Renal cortex interstitium (tissue), 11 donors: ENCODE data around the gene ANKRD10. TPM values are rescaled to one million over a fixed set of nuclear protein-coding genes. Genes with fewer than 3 reads are reported as not detected.
A peak's percentile ranks its signal among the peaks of the same experiment; 100 is the strongest.

Experiments used
- DNase-seq, 11 donors: peaks; one replicate each; pipeline ENCODE4 v3.0.0-alpha.2; 2013; ENCODE audit warnings: low read depth in 9 of 11, low spot score in 4 of 11; ENCODE audit errors: extremely low read depth in 1 of 11
- polyA plus RNA-seq, 3 donors: library from polyadenylated mRNA; unstranded; fragments of 120-200 nt; gene quantifications; one replicate each; pipeline ENCODE4 v1.2.1, GENCODE V29; 2013; ENCODE audit not compliant: insufficient read length in 3 of 3

ANKRD10 gene
- polyA plus RNA-seq, 3 donors = 222 to 403 (median 258) TPM

- DNase-seq = peak in 7 of 11 donors; percentile 55 to 73 (median 65)
Measured at GRCh38 chr13:110874508-110874960, 40.3 kb downstream of the ANKRD10 start.

- DNase-seq = no peak
Measured at GRCh38 chr13:110873639-110874507, 41.0 kb downstream of the ANKRD10 start.

- DNase-seq = no peak
Measured at GRCh38 chr13:110872768-110873638, 41.9 kb downstream of the ANKRD10 start.

GRCh38 chr13:110872034-110872767 lies 42.7 kb downstream of the ANKRD10 start:
- no peak for DNase-seq

GRCh38 chr13:110869805-110870706 lies 44.8 kb downstream of the ANKRD10 start:
- peak in 9 of 11 donors; percentile 50 to 80 (median 68) for DNase-seq

GRCh38 chr13:110869231-110869804 lies 45.6 kb downstream of the ANKRD10 start:
- no peak for DNase-seq

GRCh38 chr13:110868720-110869119 lies 46.1 kb downstream of the ANKRD10 start:
- no peak for DNase-seq

GRCh38 chr13:110867380-110867779 lies 47.5 kb downstream of the ANKRD10 start:
- no peak for DNase-seq

GRCh38 chr13:110866491-110867170 lies 48.2 kb downstream of the ANKRD10 start:
- no peak for DNase-seq

GRCh38 chr13:110863685-110864084 lies 51.2 kb downstream of the ANKRD10 start:
- no peak for DNase-seq

GRCh38 chr13:110860983-110861382 lies 53.9 kb downstream of the ANKRD10 start:
- DNase-seq = no peak

- no peak for DNase-seq
Measured at GRCh38 chr13:110856942-110857835, 57.7 kb downstream of the ANKRD10 start.

GRCh38 chr13:110855363-110855762 lies 59.5 kb downstream of the ANKRD10 start:
- DNase-seq = no peak

GRCh38 chr13:110854866-110855265 lies 60.0 kb downstream of the ANKRD10 start:
- no peak for DNase-seq

GRCh38 chr13:110853235-110853721 lies 61.6 kb downstream of the ANKRD10 start:
- no peak for DNase-seq

GRCh38 chr13:110850840-110851239 lies 64.0 kb downstream of the ANKRD10 start:
- DNase-seq = no peak
